ENCODE data around the gene SGPL1.
"Not testable (repeated sequence)": the region's sequence is repeated elsewhere in the genome, so short reads cannot be mapped to it uniquely, and the experiment has no call there.

Gene SGPL1

GRCh38 chr10:70815504-70816219, at the start of gene SGPL1:
Gene SGPL1 (plus strand): TSS chr10:70815948. CDS start chr10:70816854, 906 bp downstream.
- peak; percentile 91 for DNase-seq

DNA sequence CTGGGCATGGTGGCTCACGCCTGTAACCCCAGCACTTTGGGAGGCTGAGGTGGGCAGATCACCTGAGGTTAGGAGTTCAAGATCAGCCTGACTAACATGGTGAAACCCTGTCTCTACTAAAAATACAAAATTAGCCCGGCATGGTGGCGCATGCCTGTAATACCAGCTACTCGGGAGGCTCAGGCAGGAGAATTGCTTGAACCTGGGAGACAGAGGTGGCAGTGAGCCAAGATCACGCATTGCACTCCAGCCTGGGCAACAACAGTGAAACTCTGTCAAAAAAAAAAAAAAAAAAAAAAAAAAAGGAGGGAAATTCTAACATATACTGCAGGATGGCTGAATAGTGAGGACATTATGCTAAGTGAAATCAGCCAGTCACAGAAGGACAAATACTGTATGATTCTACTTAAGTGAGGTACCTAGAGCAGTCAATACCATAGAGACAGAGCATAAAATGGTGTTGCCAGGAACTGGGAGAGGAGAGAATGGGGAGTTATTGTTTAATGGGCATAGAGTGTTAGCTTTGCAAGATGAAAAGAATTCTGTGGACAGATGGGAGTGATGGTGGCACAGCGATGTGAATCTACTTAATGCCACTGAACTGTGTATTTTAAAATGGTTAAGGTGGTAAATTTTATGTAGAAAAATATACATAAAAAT, 47.6 kb upstream of the SGPL1 start:
- not testable (repeated sequence) for DNase-seq

DNA sequence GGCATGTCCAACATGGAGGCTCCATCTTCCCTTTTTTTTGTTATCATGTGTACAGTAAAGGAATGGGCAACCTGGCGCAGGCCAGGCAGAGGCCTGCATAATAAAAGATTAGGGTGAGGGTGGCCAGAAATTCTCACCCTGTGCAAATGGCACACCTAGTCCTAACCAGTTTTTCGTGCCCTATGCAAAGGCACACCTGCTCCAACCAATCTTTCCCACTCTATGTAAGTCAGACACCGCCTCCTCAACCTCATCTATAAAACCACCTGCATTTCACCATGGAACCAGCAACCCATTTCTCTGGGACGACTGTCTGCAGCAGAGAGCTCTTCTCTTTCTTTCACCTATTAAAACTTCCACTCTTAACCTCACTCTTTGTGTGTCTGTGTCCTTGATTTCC, 46.6 kb upstream of the SGPL1 start:
- no peak for DNase-seq

DNA sequence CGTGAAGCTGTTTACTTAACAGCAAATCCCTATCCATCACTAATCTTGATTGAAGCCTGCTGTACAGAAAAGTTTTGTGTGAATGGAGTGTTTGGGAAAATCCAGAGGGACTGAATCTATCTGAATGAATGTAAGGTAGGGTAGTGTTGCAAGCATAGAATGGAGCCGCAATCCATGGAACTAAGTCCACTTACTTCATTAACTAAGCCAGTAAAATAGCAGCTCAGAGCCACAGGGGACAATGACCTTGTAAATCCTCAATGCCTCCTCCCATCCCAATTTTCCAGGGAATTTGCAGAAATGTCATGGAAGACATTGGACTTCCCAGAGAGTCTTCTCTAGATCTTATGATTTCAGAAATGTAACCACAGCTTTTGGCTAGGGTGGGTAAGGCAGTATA, 45.7 kb upstream of the SGPL1 start:
- peak; percentile 7 for DNase-seq

- peak; percentile 10 for DNase-seq
These were observed 45.2 kb upstream of the SGPL1 start for GRCh38 chr10:70770516-70770915.

- peak; percentile 22 for DNase-seq
These were observed 44.2 kb upstream of the SGPL1 start for GRCh38 chr10:70771311-70772194.

GRCh38 chr10:70772627-70773026, 43.1 kb upstream of the SGPL1 start:
- DNase-seq: peak; percentile 15

DNA sequence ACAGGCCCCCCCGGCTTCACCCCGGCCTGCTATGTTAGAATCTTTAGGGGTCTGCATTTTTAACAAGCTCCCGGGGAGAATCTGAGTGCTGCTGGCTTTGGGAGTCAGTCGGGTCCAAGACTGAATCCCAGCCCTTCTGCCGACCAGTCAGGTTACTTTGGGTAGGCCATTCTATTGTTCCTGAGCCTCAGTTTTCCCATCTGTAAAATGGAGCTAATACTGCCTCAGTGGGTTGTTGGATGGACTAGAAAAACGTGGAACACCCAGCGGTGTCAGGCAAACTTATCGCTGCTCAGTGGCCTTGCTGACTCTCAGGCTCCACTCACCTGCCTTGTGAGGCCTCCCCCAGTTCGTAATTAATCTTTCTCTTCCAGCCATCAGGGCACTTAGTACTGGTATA, 42.3 kb upstream of the SGPL1 start:
- no peak for DNase-seq

DNA sequence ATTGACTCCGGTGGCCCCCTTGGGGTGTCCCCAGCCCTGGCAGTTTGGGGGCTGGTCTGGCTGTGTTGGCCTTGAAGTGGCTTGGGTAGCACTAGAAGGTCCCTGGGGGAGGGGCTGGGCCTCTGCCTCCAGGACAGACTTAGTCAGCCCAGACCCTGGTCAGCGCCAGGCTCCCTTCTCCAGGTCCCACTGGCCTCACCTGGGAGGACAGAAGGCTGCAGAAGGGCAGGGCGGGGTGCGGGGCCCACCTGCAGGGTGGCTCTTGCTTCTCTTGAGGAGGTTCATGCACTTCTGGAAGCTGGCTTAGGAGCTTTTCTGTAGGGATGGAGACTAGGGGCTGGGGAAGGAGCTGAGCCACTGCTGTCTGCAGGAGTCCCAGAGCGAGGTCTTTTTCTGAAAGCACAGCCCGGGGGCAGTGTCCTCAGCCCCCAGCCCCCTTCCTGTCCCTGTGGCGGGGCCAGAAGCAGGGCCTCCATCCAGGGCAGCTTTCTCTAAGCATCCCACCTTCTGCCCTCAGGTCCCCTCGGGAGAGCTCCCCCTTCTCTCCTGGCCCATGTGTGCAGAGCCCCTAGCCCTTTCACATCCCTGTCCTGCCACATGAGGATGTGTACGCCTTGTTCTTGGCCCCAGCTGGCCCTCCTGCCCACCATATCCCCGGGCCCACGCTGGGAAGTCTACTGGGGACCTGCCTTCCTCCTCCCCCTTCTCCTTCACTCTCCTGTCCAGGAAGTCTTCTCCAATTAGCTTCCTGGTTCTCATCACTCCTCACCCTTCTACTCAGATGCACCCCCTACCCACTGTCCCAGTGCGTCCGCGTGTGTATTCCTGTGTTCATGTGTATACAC, 41.6 kb upstream of the SGPL1 start:
- peak; percentile 17 for DNase-seq

GRCh38 chr10:70774810-70775678, 40.7 kb upstream of the SGPL1 start:
- no peak for DNase-seq

DNA sequence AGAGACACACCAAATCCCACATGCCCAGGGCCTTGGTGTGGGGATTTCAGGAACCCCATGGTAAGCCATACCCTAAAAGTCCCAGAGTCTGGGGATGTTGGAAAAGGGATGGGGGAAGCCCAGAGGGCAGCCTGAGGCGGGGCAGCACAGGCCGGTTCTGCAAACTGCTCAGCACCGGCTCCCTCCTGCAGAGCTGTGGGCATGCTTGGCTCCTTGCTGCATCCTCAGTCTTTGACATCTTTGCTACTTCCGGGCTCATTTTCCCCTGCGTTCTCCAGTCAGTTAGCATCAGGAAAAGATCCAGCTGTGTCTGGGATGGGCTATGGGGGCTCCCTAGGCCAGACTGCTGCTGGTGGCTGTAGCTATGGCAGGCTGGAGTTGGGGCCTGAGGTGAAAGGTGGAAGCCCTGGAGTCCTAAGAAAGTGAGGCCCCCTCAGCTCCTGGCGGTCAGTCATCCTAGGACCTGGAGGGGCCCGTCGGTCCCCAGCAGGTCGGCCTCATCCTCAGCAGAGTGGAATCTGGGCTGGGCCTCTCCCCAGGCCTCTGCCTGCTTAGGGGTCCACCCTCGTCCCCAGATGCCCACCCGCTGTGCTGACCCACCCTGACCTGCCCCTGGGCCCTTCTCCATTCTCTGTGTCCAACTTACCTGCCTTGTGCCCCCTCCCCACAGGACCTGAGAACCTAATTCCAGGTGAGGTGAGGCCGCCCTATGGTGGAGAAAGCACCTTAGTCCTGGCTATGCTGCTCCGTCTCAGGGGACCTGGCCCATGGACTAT, 39.9 kb upstream of the SGPL1 start:
- DNase-seq: no peak

DNA sequence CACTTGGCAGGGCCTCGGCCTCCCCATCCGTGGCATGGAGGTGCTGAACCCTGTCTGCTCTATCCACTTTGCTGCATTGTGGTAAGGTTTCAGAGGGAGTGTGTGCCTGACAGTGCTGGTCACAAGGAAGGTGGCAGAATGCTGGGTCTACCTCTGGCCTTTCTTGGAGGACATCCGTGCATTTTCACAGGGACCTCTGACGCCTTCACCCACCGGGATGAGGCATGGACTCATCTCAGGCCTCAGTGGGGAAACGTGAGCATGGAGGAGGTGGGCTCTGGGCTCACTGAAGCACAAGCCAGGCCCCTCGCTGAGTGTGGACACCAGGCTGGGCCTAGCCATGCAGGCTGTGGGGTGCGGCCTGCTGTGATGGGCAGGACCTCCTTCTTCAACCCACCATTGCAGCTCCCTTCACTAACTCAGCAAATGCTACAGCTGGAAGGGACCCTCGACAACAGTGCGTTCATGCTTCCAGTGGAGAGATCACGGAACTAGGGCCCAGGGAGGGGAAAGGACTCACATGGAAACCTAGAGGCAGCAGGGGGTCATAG, 39.2 kb upstream of the SGPL1 start:
- no peak for DNase-seq

GRCh38 chr10:70777063-70777875, 38.5 kb upstream of the SGPL1 start:
- DNase-seq: no peak

DNA sequence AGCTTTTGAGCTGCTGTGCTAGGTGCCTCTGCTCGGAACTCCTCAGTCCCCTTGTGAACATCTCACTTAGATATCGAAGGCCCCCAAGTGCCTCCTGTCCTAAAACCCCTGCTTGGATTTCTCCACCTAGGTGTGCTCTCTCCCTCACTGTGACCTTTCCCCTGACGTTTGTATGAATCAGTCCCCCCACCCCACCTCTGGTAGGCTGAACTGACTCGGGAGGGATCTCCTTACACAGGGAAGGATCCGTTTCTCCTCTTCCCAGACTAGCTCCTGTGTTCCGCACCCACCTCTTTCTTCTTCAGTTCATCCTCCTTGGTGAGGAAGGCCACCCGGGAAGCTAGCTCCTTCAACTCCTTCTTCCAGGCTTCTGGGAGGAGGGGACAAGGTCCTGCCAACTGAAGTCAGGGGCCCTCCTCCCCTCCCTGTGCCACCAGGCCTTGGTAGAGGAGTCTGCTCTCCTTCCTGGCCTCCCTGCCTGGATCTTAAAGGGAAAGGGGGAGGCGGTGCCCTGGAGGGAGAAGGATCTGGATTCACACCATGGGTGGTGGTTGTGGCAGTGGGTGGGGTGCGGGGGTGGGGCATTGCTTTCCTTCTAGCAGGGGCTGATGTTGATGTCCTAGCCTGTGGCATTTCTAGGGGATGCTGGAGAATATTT, 37.4 kb upstream of the SGPL1 start:
- no peak for DNase-seq

GRCh38 chr10:70779088-70779487, 36.7 kb upstream of the SGPL1 start:
- DNase-seq: no peak

DNA sequence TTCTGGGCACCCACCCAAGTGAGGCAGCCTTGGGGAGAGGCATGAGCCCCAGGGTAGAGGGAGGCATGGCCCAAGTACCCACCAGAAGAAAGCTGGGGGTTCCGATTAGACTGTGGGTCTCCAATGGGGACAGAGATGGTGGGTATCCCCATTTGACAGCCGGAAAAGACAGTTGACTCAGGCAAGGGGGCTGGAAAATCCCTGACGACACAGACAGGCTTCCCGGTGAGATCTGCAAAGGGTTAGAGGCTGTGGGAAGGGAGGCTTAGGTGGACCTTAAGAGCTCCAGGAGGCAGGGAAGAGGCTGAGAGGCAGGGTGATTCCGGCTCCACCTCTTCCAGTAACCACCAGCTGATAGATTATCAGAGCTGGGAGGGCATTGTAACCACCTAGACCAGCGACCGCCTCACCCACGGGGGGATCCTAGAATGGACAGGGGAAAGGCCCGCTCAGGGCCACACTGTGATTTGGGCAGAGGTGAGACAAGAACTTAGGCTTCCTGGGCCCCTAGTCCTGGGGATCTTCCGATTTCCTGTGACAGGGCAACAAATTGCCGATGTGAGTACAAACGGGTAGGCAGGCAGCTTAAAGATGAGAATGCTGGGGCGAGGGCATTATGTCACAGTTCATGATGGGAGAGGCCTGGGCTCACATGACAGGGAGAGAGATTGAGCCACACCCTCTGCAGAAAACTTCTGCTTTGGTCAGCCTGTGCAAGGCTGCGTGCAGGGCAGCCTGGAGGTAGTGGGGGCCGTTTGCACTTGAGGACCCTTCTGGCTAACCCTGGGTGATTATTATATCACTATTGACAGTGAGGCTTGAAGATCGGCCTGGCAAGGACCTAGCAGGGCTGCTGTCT, 36.0 kb upstream of the SGPL1 start:
- DNase-seq: no peak

- DNase-seq: no peak
These were observed 35.4 kb upstream of the SGPL1 start for GRCh38 chr10:70780370-70780760.

- no peak for DNase-seq
These were observed 35.0 kb upstream of the SGPL1 start for GRCh38 chr10:70780772-70781171.
